ENCODE results near the gene AMHR2.

AMHR2 gene

DNA sequence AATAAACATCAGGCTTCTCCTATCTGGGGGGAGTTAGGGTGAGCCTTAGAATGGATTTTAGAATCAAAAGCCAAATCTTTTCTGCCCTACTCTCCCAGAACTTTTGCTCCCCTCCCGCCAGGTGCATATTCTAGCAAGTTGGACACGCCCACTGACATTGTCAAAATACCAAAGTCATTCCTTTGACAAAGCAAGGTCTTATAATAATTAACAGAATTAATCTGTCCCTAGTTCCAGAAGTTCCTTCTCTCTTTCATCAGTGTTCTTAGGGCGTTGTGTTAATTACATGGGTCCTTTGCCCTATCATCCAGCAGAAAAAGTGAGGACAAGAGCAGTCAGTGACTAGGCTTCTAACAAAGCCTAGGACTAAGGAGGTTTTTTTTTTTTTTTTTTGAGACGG lies 20.3 kb downstream of the AMHR2 start:
- TF ChIP-seq NFIC (IDR thresholded peaks at IDR 0.05): no peak
- no peak for TF ChIP-seq TEAD4 (IDR thresholded peaks at IDR 0.05)
- TF ChIP-seq FOXM1 (IDR thresholded peaks at IDR 0.05; ENCODE audit: borderline replicate concordance, low read depth): no peak
- TF ChIP-seq REST (IDR thresholded peaks at IDR 0.05; ENCODE audit: low read depth): no peak
- TF ChIP-seq YY1 (IDR thresholded peaks at IDR 0.05; ENCODE audit: low read depth): no peak
- TF ChIP-seq, protein P1, sequence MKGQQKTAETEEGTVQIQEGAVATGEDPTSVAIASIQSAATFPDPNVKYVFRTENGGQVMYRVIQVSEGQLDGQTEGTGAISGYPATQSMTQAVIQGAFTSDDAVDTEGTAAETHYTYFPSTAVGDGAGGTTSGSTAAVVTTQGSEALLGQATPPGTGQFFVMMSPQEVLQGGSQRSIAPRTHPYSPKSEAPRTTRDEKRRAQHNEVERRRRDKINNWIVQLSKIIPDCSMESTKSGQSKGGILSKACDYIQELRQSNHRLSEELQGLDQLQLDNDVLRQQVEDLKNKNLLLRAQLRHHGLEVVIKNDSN (IDR thresholded peaks at IDR 0.05): no peak
- no peak for TF ChIP-seq TCF12 (IDR thresholded peaks at IDR 0.05; ENCODE audit: low read depth)
- no peak for TF ChIP-seq ZBTB7A (IDR thresholded peaks at IDR 0.05; ENCODE audit: low read depth)
- no peak for TF ChIP-seq TAF1 (IDR thresholded peaks at IDR 0.05; ENCODE audit: low read depth)
- TF ChIP-seq CEBPB (IDR thresholded peaks at IDR 0.05): no peak
- no peak for TF ChIP-seq CREB1 (IDR thresholded peaks at IDR 0.05; ENCODE audit: low read depth)
- TF ChIP-seq MAX (IDR thresholded peaks at IDR 0.05): no peak
- TF ChIP-seq EGR1 (IDR thresholded peaks at IDR 0.05): no peak
- no peak for TF ChIP-seq EP300 (IDR thresholded peaks at IDR 0.05; ENCODE audit: borderline replicate concordance)
- TF ChIP-seq RAD21 (IDR thresholded peaks at IDR 0.05; ENCODE audit: low read depth): no peak

DNA sequence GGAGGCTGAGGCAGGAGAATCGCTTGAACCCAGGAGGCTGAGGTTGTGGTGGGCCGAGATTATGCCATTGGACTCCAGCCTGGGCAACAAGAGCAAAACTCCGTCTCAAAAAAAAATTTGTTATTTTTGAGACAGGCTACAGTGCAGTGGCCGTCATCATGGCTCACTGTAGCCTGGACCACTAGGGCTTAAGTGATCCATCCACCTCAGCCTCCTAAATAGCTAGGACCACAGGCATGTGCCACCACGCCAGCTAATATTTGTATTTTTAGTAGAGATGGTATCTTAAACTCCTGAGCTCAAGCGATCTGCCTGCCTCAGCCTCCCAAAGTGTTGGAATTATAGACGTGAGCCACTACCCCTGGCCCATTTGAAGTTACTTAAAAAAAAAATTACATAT lies 27.3 kb downstream of the AMHR2 start:
- no peak for TF ChIP-seq TEAD4 (IDR thresholded peaks at IDR 0.05)
- TF ChIP-seq TCF12 (IDR thresholded peaks at IDR 0.05; ENCODE audit: low read depth): no peak
- no peak for TF ChIP-seq CREB1 (IDR thresholded peaks at IDR 0.05; ENCODE audit: low read depth)
- no peak for TF ChIP-seq RAD21 (IDR thresholded peaks at IDR 0.05; ENCODE audit: low read depth)
- TF ChIP-seq TAF1 (IDR thresholded peaks at IDR 0.05; ENCODE audit: low read depth): no peak
- TF ChIP-seq, protein P1 (IDR thresholded peaks at IDR 0.05): no peak
- no peak for TF ChIP-seq REST (IDR thresholded peaks at IDR 0.05; ENCODE audit: low read depth)
- TF ChIP-seq YY1 (IDR thresholded peaks at IDR 0.05; ENCODE audit: low read depth): no peak
- TF ChIP-seq EP300 (IDR thresholded peaks at IDR 0.05; ENCODE audit: borderline replicate concordance): no peak
- no peak for TF ChIP-seq MAX (IDR thresholded peaks at IDR 0.05)
- no peak for TF ChIP-seq ZBTB7A (IDR thresholded peaks at IDR 0.05; ENCODE audit: low read depth)

DNA sequence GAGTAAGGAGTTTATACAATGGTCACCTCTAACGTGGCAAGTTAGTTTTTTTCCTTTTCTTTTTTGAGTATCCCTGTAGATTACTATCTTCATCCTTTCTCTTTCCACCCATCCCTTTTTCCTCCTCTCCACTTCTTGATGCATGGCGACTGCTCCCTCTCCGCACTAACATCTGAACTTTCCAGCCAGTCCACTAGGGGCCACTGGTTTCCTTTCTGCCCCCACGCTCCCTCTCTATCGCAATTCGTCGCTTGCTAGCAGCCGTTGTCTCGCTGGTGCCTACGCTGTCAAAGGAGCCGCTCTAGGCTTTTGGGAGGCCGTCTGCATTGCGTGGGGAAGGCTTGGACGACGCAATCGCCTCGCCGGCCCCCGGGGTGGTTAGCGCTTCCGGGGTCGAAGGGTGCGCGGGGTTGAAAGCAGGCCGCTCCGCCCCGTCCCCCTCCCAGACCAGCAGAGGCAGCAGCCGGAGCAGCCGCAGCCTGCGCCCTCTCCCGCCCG lies 28.1 kb downstream of the AMHR2 start, which contains the start of gene PCBP2:
Gene PCBP2, plus strand, starts transcription at position 442 of the 498 bp plus-strand sequence. CDS start 2,699 bp downstream, outside the sequence.
- TF ChIP-seq, protein P1 (IDR thresholded peaks at IDR 0.05): peak; percentile 46; the same call in 1 of the 2 replicates
- TF ChIP-seq RAD21 (IDR thresholded peaks at IDR 0.05; ENCODE audit: low read depth): peak; percentile 12; the same call in 1 of the 2 replicates
- TF ChIP-seq CEBPB (IDR thresholded peaks at IDR 0.05): peak; percentile 79; the same call in 1 of the 2 replicates
- TF ChIP-seq NFIC (IDR thresholded peaks at IDR 0.05): no peak
- TF ChIP-seq CREB1 (IDR thresholded peaks at IDR 0.05; ENCODE audit: low read depth): peak; percentile 86
- peak; percentile 74; the same call in 1 of the 2 replicates for TF ChIP-seq TAF1 (IDR thresholded peaks at IDR 0.05; ENCODE audit: low read depth)
- TF ChIP-seq YY1 (IDR thresholded peaks at IDR 0.05; ENCODE audit: low read depth): peak; percentile 83
- no peak for TF ChIP-seq FOXM1 (IDR thresholded peaks at IDR 0.05; ENCODE audit: borderline replicate concordance, low read depth)
- TF ChIP-seq ZBTB7A (IDR thresholded peaks at IDR 0.05; ENCODE audit: low read depth): 0 out of 2 replicates have a peak, but pooled peaks have one; percentile 12
- TF ChIP-seq EP300 (IDR thresholded peaks at IDR 0.05; ENCODE audit: borderline replicate concordance): peak; percentile 70
- TF ChIP-seq REST (IDR thresholded peaks at IDR 0.05; ENCODE audit: low read depth): no peak
- peak; percentile 69; the same call in 1 of the 2 replicates for TF ChIP-seq TEAD4 (IDR thresholded peaks at IDR 0.05)
- TF ChIP-seq TCF12 (IDR thresholded peaks at IDR 0.05; ENCODE audit: low read depth): peak; percentile 80
- TF ChIP-seq MAX (IDR thresholded peaks at IDR 0.05): peak; percentile 81
- peak; percentile 89 for TF ChIP-seq EGR1 (IDR thresholded peaks at IDR 0.05)
